D721Med (cell line): ENCODE measurements around the gene TTC28.

Experiments used
- DNase-seq: peaks from one replicate; pipeline ENCODE4 v3.0.0; 2011; ENCODE audit warnings: low spot score; ENCODE audit not compliant: insufficient read length
- FAIRE-seq: peaks from 2 replicates; lab custom pipeline; 2011; peaks lifted over from hg19 to GRCh38; lab: Jason Lieb, UNC
- CTCF ChIP-seq: IDR thresholded peaks from 2 replicates; pipeline ENCODE4 v1.5.1; 2012; ENCODE audit warnings: mild to moderate bottlenecking, control low read depth; ENCODE audit not compliant: insufficient read depth; ENCODE audit errors: missing control alignments

TTC28 gene

GRCh38 chr22:27998511-27999410 is 680.9 kb downstream of the TTC28 start:
- no peak for TF ChIP-seq CTCF
- DNase-seq, result no peak
- no peak for FAIRE-seq

- TF ChIP-seq CTCF, result no peak
- no peak for FAIRE-seq
Observed at GRCh38 chr22:27997538-27997937, 682.1 kb downstream of the TTC28 start.

GRCh38 chr22:27996981-27997380 is 682.7 kb downstream of the TTC28 start:
- no peak for TF ChIP-seq CTCF
- DNase-seq (no peak), FAIRE-seq (no peak)

More at GRCh38 chr22:27997538-27997937, 682.1 kb downstream of the TTC28 start:
- no peak for DNase-seq

- FAIRE-seq (no peak), DNase-seq (no peak)
- no peak for TF ChIP-seq CTCF
Observed at GRCh38 chr22:27996529-27996925, 683.1 kb downstream of the TTC28 start.

- FAIRE-seq, result no peak
- TF ChIP-seq CTCF, result no peak
Observed at GRCh38 chr22:27995801-27996528, 683.7 kb downstream of the TTC28 start.

GRCh38 chr22:27994481-27995331 is 684.9 kb downstream of the TTC28 start:
- DNase-seq (no peak), FAIRE-seq (no peak)
- TF ChIP-seq CTCF, result no peak

More at GRCh38 chr22:27995801-27996528, 683.7 kb downstream of the TTC28 start:
- DNase-seq, result no peak
